GM21367 (cell line): ENCODE measurements around the gene FOXN1.

Experiments used
- ATAC-seq: cut with Tn5 transposase; IDR thresholded peaks from one replicate; pipeline ENCODE4 v1.9.1; 2021; ENCODE audit not compliant: unreplicated experiment

The FOXN1 gene

GRCh38 chr17:28545141-28545503 lies 39.0 kb downstream of the FOXN1 start:
- ATAC-seq = no peak

- ATAC-seq = no peak
Observed at GRCh38 chr17:28545787-28546415, 39.8 kb downstream of the FOXN1 start.

GRCh38 chr17:28547096-28547622 lies 41.0 kb downstream of the FOXN1 start:
- no peak for ATAC-seq

GRCh38 chr17:28547623-28548416 lies 41.7 kb downstream of the FOXN1 start:
- no peak for ATAC-seq

GRCh38 chr17:28548417-28549130 lies 42.4 kb downstream of the FOXN1 start:
- ATAC-seq = no peak

- no peak for ATAC-seq
Observed at GRCh38 chr17:28549236-28550132, 43.3 kb downstream of the FOXN1 start.

- no peak for ATAC-seq
Observed at GRCh38 chr17:28550858-28551257, 44.7 kb downstream of the FOXN1 start.

- ATAC-seq = no peak
Observed at GRCh38 chr17:28551421-28552175, 45.5 kb downstream of the FOXN1 start.

- ATAC-seq = no peak
Observed at GRCh38 chr17:28552176-28552999, 46.2 kb downstream of the FOXN1 start, which contains the start of gene UNC119. TSS of gene UNC119 (minus strand) at chr17:28552624. CDS start at chr17:28552557, 67 bp downstream.

- no peak for ATAC-seq
Observed at GRCh38 chr17:28553000-28553505, 46.9 kb downstream of the FOXN1 start.

- ATAC-seq = no peak
Observed at GRCh38 chr17:28554565-28554964, 48.4 kb downstream of the FOXN1 start.

- ATAC-seq = no peak
Observed at GRCh38 chr17:28555022-28555421, 48.9 kb downstream of the FOXN1 start.

- no peak for ATAC-seq
Observed at GRCh38 chr17:28563475-28563874, 57.3 kb downstream of the FOXN1 start.

- ATAC-seq = no peak
Observed at GRCh38 chr17:28567604-28568003, 61.5 kb downstream of the FOXN1 start.

GRCh38 chr17:28569446-28569845 lies 63.3 kb downstream of the FOXN1 start:
- ATAC-seq = no peak

- ATAC-seq = no peak
Observed at GRCh38 chr17:28570716-28571360, 64.7 kb downstream of the FOXN1 start.

- ATAC-seq = peak; percentile 67
Observed at GRCh38 chr17:28571361-28572122, 65.4 kb downstream of the FOXN1 start, which contains the start of gene PIGS. TSS of gene PIGS (minus strand) at chr17:28571524. CDS start at chr17:28571496, 28 bp downstream.
